ENCODE measurements around the gene MAGI2.

MAGI2 gene

GRCh38 chr7:79406371-79406770 lies 47.1 kb downstream of the MAGI2 start:
- H2BK15ac ChIP-seq (ENCODE audit: low read length), result no peak overlapping the region
- H2BK5ac ChIP-seq (ENCODE audit: low read length), result no peak overlapping the region
- H3K9ac ChIP-seq (ENCODE audit: low read depth, low read length, poor library complexity), result no peak overlapping the region
- H4K8ac ChIP-seq (ENCODE audit: low read depth, low read length), result no peak overlapping the region
- no peak overlapping the region for H2BK12ac ChIP-seq (ENCODE audit: low read length)
- no peak overlapping the region for H3K4me2 ChIP-seq (ENCODE audit: insufficient read depth, low read length, poor library complexity, severe bottlenecking)
- no peak overlapping the region for H3K14ac ChIP-seq (ENCODE audit: low read length)
- H3K4me3 ChIP-seq (ENCODE audit: low read length in 2 of 2), result no peak overlapping the region
- H3K79me1 ChIP-seq (ENCODE audit: low read depth, low read length), result no peaks in the 10 kb centered on the region
- no peak overlapping the region for H3K23ac ChIP-seq (ENCODE audit: low read depth, low read length, poor library complexity)
- H3K4me1 ChIP-seq (ENCODE audit: control insufficient read depth in 2 of 2, insufficient read depth in 1 of 2, low read depth in 1 of 2, low read length in 2 of 2), result no peaks in the 10 kb centered on the region
- WGBS, 2 donors (ENCODE audit: extremely low coverage in 2 of 2, insufficient read length in 2 of 2, insufficient replicate concordance in 1 of 2), result no CpG with 5 or more reads among the region's 2 CpGs
- no peak overlapping the region for H3K18ac ChIP-seq (ENCODE audit: low read length)
- H3K9me3 ChIP-seq (replicated peaks in 1 of 2; ENCODE audit: control insufficient read depth in 2 of 2, insufficient read depth in 1 of 2, low read depth in 1 of 2, low read length in 2 of 2), result no peaks in the 10 kb centered on the region
- H4K91ac ChIP-seq (ENCODE audit: low read depth, low read length, poor library complexity), result no peak overlapping the region
- H3K27me3 ChIP-seq (ENCODE audit: control insufficient read depth in 3 of 3, insufficient read depth in 3 of 3, low read depth in 1 of 3, low read length in 3 of 3), result no peaks in the 10 kb centered on the region
- H3K27ac ChIP-seq (replicated peaks; ENCODE audit: low read length), result no peak overlapping the region
- DNase-seq (ENCODE audit: low spot score), result no peak
- no peak overlapping the region for H2AFZ ChIP-seq (ENCODE audit: low read length)
- no peak overlapping the region for H2BK120ac ChIP-seq (ENCODE audit: low read depth, low read length)
- no peaks in the 10 kb centered on the region for H3K36me3 ChIP-seq (replicated peaks in 1 of 2; ENCODE audit: control insufficient read depth in 2 of 2, insufficient read depth in 2 of 2, low read length in 2 of 2)
- no peak overlapping the region for H2AK5ac ChIP-seq (ENCODE audit: low read depth, low read length)
- H3K4ac ChIP-seq (ENCODE audit: low read length), result no peak overlapping the region

GRCh38 chr7:79405368-79405767 lies 48.1 kb downstream of the MAGI2 start:
- H3K9me3 ChIP-seq (replicated peaks in 1 of 2; ENCODE audit: control insufficient read depth in 2 of 2, insufficient read depth in 1 of 2, low read depth in 1 of 2, low read length in 2 of 2), result no peaks in the 10 kb centered on the region
- no peak overlapping the region for H2AFZ ChIP-seq (ENCODE audit: low read length)
- H3K4me2 ChIP-seq (ENCODE audit: insufficient read depth, low read length, poor library complexity, severe bottlenecking), result no peak overlapping the region
- no peak overlapping the region for H2BK15ac ChIP-seq (ENCODE audit: low read length)
- no peak overlapping the region for H4K91ac ChIP-seq (ENCODE audit: low read depth, low read length, poor library complexity)
- no peaks in the 10 kb centered on the region for H3K36me3 ChIP-seq (replicated peaks in 1 of 2; ENCODE audit: control insufficient read depth in 2 of 2, insufficient read depth in 2 of 2, low read length in 2 of 2)
- H3K4ac ChIP-seq (ENCODE audit: low read length), result no peak overlapping the region
- no peak overlapping the region for H4K8ac ChIP-seq (ENCODE audit: low read depth, low read length)
- H2AK5ac ChIP-seq (ENCODE audit: low read depth, low read length), result no peak overlapping the region
- no peak overlapping the region for H2BK12ac ChIP-seq (ENCODE audit: low read length)
- H3K4me3 ChIP-seq (ENCODE audit: low read length in 2 of 2), result no peak overlapping the region
- no peak overlapping the region for H3K18ac ChIP-seq (ENCODE audit: low read length)
- H3K79me1 ChIP-seq (ENCODE audit: low read depth, low read length), result no peaks in the 10 kb centered on the region
- no peak for DNase-seq (ENCODE audit: low spot score)
- H3K27me3 ChIP-seq (ENCODE audit: control insufficient read depth in 3 of 3, insufficient read depth in 3 of 3, low read depth in 1 of 3, low read length in 3 of 3), result no peaks in the 10 kb centered on the region
- no peak overlapping the region for H3K23ac ChIP-seq (ENCODE audit: low read depth, low read length, poor library complexity)
- no peak overlapping the region for H3K27ac ChIP-seq (replicated peaks; ENCODE audit: low read length)
- no peak overlapping the region for H2BK5ac ChIP-seq (ENCODE audit: low read length)
- H3K4me1 ChIP-seq (ENCODE audit: control insufficient read depth in 2 of 2, insufficient read depth in 1 of 2, low read depth in 1 of 2, low read length in 2 of 2), result no peaks in the 10 kb centered on the region
- H3K9ac ChIP-seq (ENCODE audit: low read depth, low read length, poor library complexity), result no peak overlapping the region
- H3K14ac ChIP-seq (ENCODE audit: low read length), result no peak overlapping the region
- H2BK120ac ChIP-seq (ENCODE audit: low read depth, low read length), result no peak overlapping the region

DNA sequence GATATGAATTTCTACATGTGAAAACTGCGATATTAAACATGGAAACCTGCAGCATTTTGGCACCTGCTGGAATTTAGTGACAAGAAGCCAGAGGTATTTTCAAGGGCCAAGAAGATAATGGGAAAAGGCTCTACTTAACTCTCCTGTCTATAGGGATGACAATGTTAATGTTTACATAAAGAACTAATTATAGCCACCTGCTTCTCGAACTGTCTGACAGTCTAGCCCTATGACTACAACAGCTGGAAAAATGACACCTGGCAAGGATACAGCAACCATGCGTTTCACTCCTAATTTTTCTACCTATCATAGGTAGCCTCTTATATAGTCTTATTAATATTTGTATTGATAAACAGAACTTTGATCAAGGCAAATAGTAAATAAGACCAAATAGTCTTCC lies 49.6 kb downstream of the MAGI2 start:
- Histone ChIP-seq H3K14ac (ENCODE audit: low read length) (no peak overlapping the region), H3K79me1 (ENCODE audit: low read depth, low read length) (no peaks in the 10 kb centered on the region), H3K36me3 (replicated peaks in 1 of 2; ENCODE audit: control insufficient read depth in 2 of 2, insufficient read depth in 2 of 2, low read length in 2 of 2) (no peaks in the 10 kb centered on the region), H3K27me3 (ENCODE audit: control insufficient read depth in 3 of 3, insufficient read depth in 3 of 3, low read depth in 1 of 3, low read length in 3 of 3) (no peaks in the 10 kb centered on the region), H2AFZ (ENCODE audit: low read length) (no peak overlapping the region), H3K4me1 (ENCODE audit: control insufficient read depth in 2 of 2, insufficient read depth in 1 of 2, low read depth in 1 of 2, low read length in 2 of 2) (no peaks in the 10 kb centered on the region), H3K27ac (replicated peaks; ENCODE audit: low read length) (no peak overlapping the region), H3K23ac (ENCODE audit: low read depth, low read length, poor library complexity) (no peak overlapping the region), H4K8ac (ENCODE audit: low read depth, low read length) (no peak overlapping the region), H3K4me2 (ENCODE audit: insufficient read depth, low read length, poor library complexity, severe bottlenecking) (no peak overlapping the region), H3K9ac (ENCODE audit: low read depth, low read length, poor library complexity) (no peak overlapping the region), H3K4ac (ENCODE audit: low read length) (no peak overlapping the region), H3K18ac (ENCODE audit: low read length) (no peak overlapping the region), H2BK12ac (ENCODE audit: low read length) (no peak overlapping the region), H3K9me3 (replicated peaks in 1 of 2; ENCODE audit: control insufficient read depth in 2 of 2, insufficient read depth in 1 of 2, low read depth in 1 of 2, low read length in 2 of 2) (no peaks in the 10 kb centered on the region), H4K91ac (ENCODE audit: low read depth, low read length, poor library complexity) (no peak overlapping the region), H2BK5ac (ENCODE audit: low read length) (no peak overlapping the region), H3K4me3 (ENCODE audit: low read length in 2 of 2) (no peak overlapping the region), H2BK15ac (ENCODE audit: low read length) (no peak overlapping the region), H2AK5ac (ENCODE audit: low read depth, low read length) (no peak overlapping the region), H2BK120ac (ENCODE audit: low read depth, low read length) (no peak overlapping the region)
- WGBS, 2 donors (ENCODE audit: extremely low coverage in 2 of 2, insufficient read length in 2 of 2, insufficient replicate concordance in 1 of 2), result no CpG with 5 or more reads among the region's 3 CpGs
- no peak for DNase-seq (ENCODE audit: low spot score)

DNA sequence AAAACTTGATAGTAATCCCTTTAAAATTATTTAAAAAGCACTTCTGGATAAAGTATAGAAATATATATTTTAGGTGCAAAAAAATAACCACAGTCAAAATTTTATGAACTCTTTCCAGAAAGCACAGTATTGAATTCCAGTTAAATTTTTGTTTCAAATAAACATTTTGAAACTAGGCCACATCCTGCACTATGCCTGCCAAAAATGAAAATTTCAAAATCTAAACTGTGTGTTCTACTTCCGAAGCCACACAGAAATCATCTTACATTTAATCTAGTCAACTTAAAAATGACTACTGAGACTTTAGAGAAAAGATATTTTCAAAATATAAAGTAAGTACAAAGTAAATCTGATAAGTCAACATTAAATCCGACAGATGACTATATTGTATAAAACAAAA lies 50.0 kb downstream of the MAGI2 start:
- H3K18ac ChIP-seq (ENCODE audit: low read length), result no peak overlapping the region
- H2BK12ac ChIP-seq (ENCODE audit: low read length), result no peak overlapping the region
- no CpG with 5 or more reads among the region's 2 CpGs for WGBS, 2 donors (ENCODE audit: extremely low coverage in 2 of 2, insufficient read length in 2 of 2, insufficient replicate concordance in 1 of 2)

More for the DNA sequence above, 50.0 kb downstream of the MAGI2 start:
- Histone ChIP-seq H3K36me3 (replicated peaks in 1 of 2; ENCODE audit: control insufficient read depth in 2 of 2, insufficient read depth in 2 of 2, low read length in 2 of 2) (no peaks in the 10 kb centered on the region), H3K27me3 (ENCODE audit: control insufficient read depth in 3 of 3, insufficient read depth in 3 of 3, low read depth in 1 of 3, low read length in 3 of 3) (no peaks in the 10 kb centered on the region), H3K79me1 (ENCODE audit: low read depth, low read length) (no peaks in the 10 kb centered on the region), H3K27ac (replicated peaks; ENCODE audit: low read length) (no peak overlapping the region), H4K91ac (ENCODE audit: low read depth, low read length, poor library complexity) (no peak overlapping the region), H3K14ac (ENCODE audit: low read length) (no peak overlapping the region), H3K4me2 (ENCODE audit: insufficient read depth, low read length, poor library complexity, severe bottlenecking) (no peak overlapping the region), H2BK15ac (ENCODE audit: low read length) (no peak overlapping the region), H4K8ac (ENCODE audit: low read depth, low read length) (no peak overlapping the region), H2AK5ac (ENCODE audit: low read depth, low read length) (no peak overlapping the region), H2BK120ac (ENCODE audit: low read depth, low read length) (no peak overlapping the region), H2AFZ (ENCODE audit: low read length) (no peak overlapping the region), H3K23ac (ENCODE audit: low read depth, low read length, poor library complexity) (no peak overlapping the region), H3K4me3 (ENCODE audit: low read length in 2 of 2) (no peak overlapping the region), H2BK5ac (ENCODE audit: low read length) (no peak overlapping the region), H3K9me3 (replicated peaks in 1 of 2; ENCODE audit: control insufficient read depth in 2 of 2, insufficient read depth in 1 of 2, low read depth in 1 of 2, low read length in 2 of 2) (no peaks in the 10 kb centered on the region), H3K4me1 (ENCODE audit: control insufficient read depth in 2 of 2, insufficient read depth in 1 of 2, low read depth in 1 of 2, low read length in 2 of 2) (no peaks in the 10 kb centered on the region), H3K4ac (ENCODE audit: low read length) (no peak overlapping the region), H3K9ac (ENCODE audit: low read depth, low read length, poor library complexity) (no peak overlapping the region)
- DNase-seq (ENCODE audit: low spot score), result no peak

All from neuronal stem cell (in vitro differentiated cells).